Upper lobe of left lung (tissue), 6 donors: ENCODE results near the gene SDK2. TPM values are rescaled to one million over a fixed set of nuclear protein-coding genes. Genes with fewer than 3 reads are reported as not detected.
"Not testable (repeated sequence)": the region's sequence is repeated elsewhere in the genome, so short reads cannot be mapped to it uniquely, and the experiment has no call there.

Experiments
- ATAC-seq, 2 donors: fragments of 200-7000 bp; cut with Tn5 transposase; one replicate each; pipeline ENCODE4 v1.9.1; 2022; ENCODE audit warnings: mild to moderate bottlenecking in 2 of 2, moderate library complexity in 2 of 2; ENCODE audit not compliant: low FRiP score in 2 of 2
- DNase-seq, 2 donors: peaks; one replicate each; pipeline ENCODE4 v3.0.0-alpha.2; 2019 to 2020
- H3K27ac ChIP-seq, 4 donors: fragments of 200-600 bp; sonication (generic); one replicate each; pipeline ENCODE4 v1.5.1; 2016 to 2019
- H3K27me3 ChIP-seq, 4 donors: fragments of 200-600 bp; sonication (generic); one replicate each; pipeline ENCODE4 v1.5.1; 2017 to 2019
- H3K36me3 ChIP-seq, 4 donors: fragments of 200-600 bp; sonication (generic); one replicate each; pipeline ENCODE4 v1.5.1; 2016 to 2019
- H3K4me1 ChIP-seq, 4 donors: fragments of 200-600 bp; sonication (generic); one replicate each; pipeline ENCODE4 v1.5.1; 2018 to 2019
- H3K4me3 ChIP-seq, 4 donors: fragments of 200-600 bp; sonication (generic); one replicate each; pipeline ENCODE4 v1.5.1; 2017 to 2019; ENCODE audit warnings: mild to moderate bottlenecking in 2 of 4, moderate library complexity in 1 of 4
- H3K9me3 ChIP-seq, 4 donors: fragments of 200-600 bp; sonication (generic); one replicate each; pipeline ENCODE4 v1.5.1; 2018 to 2019
- EP300 ChIP-seq, 4 donors: sonication (generic); formaldehyde crosslinking; IDR thresholded peaks; one replicate each; pipeline ENCODE4 v1.5.1; 2017; ENCODE audit warnings: antibody characterized with exemption in 4 of 4, control low read depth in 2 of 4
- POLR2A ChIP-seq, 4 donors: fragments of 450-650 bp; IDR thresholded peaks; one replicate each; pipeline ENCODE4 v1.5.1; 2016 to 2017; ENCODE audit warnings: antibody characterized with exemption in 4 of 4, mild to moderate bottlenecking in 2 of 4
- POLR2AphosphoS5 ChIP-seq, 2 donors: sonication (generic); formaldehyde crosslinking; IDR thresholded peaks; one replicate each; pipeline ENCODE4 v1.5.1; 2017; ENCODE audit warnings: antibody characterized with exemption in 2 of 2
- WGBS, 2 donors: methylation state at CpG; one replicate each; pipeline ENCODE4 v1.1.5; 2017 to 2018; 5-methylcytosine and 5-hydroxymethylcytosine counted together
- total RNA-seq, 6 donors: library from RNA; depleted of rRNA in 4 of 6; stranded (reverse); fragments of >200 nt in 4 of 6; gene quantifications; one replicate each; pipeline versions ENCODE4 v1.1.0 to v1.2.1, GENCODE V29; 2016 to 2021
- TF ChIP-seq, protein P1 (sequence below), 6 experiments: fragments of 450-650 bp in 4 of 6; fragments of 200-600 bp in 2 of 6; sonication (generic) in 2 of 6; IDR thresholded peaks; one replicate each; pipeline ENCODE4 v1.5.1; 2016 to 2019; ENCODE audit warnings: antibody characterized with exemption in 6 of 6
- donor health status: DM: no; HTN: no; CAD: no; lungs with moderate emphysema.
- donor health status: DM: no; HTN: yes; CAD: no; lungs with severe emphysema.

Gene SDK2
- total RNA-seq, 6 donors from 2014 or later, result 1.2 to 7.3 (median 2.9) TPM

DNA sequence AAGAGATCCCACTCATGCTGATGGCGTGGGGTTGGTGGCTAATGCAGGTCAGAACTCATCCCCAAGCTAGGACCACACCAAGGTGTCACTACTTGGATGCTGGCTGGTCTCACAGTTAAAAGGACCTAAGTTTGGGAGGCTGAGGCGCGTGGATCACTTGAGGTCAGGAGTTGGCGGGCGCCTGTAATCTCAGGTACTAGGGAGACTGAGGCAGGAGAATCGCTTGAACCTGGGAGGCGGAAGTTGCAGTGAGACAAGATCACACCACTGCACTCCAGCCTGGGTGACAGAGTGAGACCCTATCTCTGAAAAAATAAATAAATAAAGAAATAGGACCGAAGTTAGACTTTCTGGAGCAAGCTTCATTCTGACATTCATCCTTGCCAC is 325.8 kb downstream of the SDK2 start:
- H3K9me3 ChIP-seq, result no peaks in the 10 kb centered on the region
- H3K36me3 ChIP-seq, result no peaks in the 10 kb centered on the region
- no peaks in the 10 kb centered on the region for H3K27me3 ChIP-seq
- no peak for DNase-seq
- peaks cover 0 to 3% (median 0%) of the 10 kb centered on the region in 4 donors for H3K4me1 ChIP-seq
- ATAC-seq, result no peak
- no peak overlapping the region for H3K27ac ChIP-seq
- no peak for TF ChIP-seq POLR2A (IDR thresholded peaks at IDR 0.05)
- no peak for TF ChIP-seq POLR2AphosphoS5 (IDR thresholded peaks at IDR 0.05)
- WGBS, 2 donors, result 93 to 96% methylated on average over 7 to 8 of the region's 8 CpGs
- H3K4me3 ChIP-seq, result no peak overlapping the region

DNA sequence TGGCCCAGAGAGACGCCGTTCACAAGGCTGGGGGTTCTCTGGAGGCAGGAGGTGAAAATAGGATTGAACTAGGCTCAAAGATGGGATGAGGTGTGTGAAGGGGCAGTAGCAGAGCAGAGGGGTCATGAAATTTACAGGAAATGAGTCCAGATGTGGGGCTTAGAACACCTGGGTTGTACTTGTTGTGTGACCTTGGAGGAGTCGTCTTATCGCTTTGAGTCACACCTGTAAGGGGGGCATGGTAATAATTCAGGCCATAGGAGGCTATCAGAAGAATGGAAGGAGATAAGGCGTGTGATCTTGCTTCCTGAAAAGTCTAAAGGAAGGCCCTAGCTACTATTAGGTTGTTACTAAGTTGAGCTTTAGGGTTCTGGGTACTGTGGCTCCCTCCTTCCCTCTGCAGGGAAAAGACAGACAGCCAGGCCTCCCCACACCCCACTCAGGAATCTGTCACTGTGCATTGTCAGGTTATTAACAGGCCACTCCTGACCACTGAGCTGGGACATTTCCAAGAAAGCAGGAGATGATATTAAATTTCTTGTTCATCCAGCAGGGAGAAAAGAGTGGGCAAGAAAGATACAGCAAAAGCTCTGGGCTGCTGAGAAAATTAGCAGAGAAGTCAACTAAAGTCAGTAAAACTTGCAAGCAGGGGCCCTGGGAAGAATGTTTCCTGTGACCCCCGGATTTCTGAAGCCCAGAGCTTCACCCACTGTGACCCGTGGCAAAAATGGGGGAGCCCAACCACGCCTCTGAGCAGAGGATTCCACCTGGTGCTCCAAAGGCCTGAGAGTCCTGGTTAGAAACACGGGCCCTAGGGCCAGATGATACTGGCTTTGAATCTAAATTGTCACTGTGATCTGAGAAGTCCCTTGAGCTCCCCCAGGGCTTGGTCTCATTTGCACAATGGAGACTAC is 326.5 kb downstream of the SDK2 start:
- TF ChIP-seq EP300 (IDR thresholded peaks at IDR 0.05) (no peak), POLR2AphosphoS5 (IDR thresholded peaks at IDR 0.05) (no peak), POLR2A (IDR thresholded peaks at IDR 0.05) (no peak)
- TF ChIP-seq, protein P1, sequence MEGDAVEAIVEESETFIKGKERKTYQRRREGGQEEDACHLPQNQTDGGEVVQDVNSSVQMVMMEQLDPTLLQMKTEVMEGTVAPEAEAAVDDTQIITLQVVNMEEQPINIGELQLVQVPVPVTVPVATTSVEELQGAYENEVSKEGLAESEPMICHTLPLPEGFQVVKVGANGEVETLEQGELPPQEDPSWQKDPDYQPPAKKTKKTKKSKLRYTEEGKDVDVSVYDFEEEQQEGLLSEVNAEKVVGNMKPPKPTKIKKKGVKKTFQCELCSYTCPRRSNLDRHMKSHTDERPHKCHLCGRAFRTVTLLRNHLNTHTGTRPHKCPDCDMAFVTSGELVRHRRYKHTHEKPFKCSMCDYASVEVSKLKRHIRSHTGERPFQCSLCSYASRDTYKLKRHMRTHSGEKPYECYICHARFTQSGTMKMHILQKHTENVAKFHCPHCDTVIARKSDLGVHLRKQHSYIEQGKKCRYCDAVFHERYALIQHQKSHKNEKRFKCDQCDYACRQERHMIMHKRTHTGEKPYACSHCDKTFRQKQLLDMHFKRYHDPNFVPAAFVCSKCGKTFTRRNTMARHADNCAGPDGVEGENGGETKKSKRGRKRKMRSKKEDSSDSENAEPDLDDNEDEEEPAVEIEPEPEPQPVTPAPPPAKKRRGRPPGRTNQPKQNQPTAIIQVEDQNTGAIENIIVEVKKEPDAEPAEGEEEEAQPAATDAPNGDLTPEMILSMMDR (IDR thresholded peaks at IDR 0.05), result no peak
- Histone ChIP-seq H3K36me3 (no peaks in the 10 kb centered on the region), H3K4me3 (no peak overlapping the region), H3K4me1 (peaks cover 0 to 3% (median 1%) of the 10 kb centered on the region in 4 donors), H3K27ac (no peak overlapping the region), H3K9me3 (no peaks in the 10 kb centered on the region), H3K27me3 (no peaks in the 10 kb centered on the region)
- ATAC-seq (no peak), DNase-seq (no peak)
- WGBS, 2 donors, result 77 to 82% methylated on average over 8 to 9 of the region's 9 CpGs

DNA sequence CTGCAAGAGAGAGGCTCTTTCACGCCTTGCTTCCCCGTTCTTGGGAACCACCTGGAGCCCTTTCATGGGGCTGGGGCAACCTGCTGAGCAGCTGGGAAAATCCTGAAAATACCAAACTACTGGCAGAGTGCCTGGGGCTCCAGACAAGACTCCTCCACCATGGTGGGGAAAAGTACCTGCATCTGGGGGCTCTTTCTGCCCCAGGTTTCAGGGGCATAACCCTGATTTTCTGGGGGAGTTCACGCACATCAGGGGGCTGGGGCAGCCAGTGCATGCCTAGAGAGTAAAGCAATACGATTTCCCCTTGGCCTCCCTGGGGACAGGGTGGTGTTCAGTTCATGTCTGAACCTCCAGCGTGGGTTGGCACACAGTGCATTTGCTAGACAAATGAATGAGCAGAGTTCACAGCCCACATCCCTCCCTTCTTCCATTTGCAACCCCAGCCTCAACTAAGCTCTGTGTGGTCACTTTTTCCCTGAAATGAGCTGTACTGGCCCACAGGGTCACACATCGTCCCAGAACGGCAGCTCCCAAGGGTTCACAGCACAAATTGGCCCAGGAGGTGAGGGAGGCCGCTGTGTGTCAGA is 327.2 kb downstream of the SDK2 start:
- ATAC-seq (no peak), DNase-seq (no peak)
- H3K27me3 ChIP-seq, result no peaks in the 10 kb centered on the region
- H3K9me3 ChIP-seq, result no peaks in the 10 kb centered on the region
- WGBS, 2 donors, result 70 to 86% methylated on average over 5 to 8 of the region's 8 CpGs
- peaks cover 6 to 8% (median 7%) of the 10 kb centered on the region in 4 donors for H3K4me1 ChIP-seq
- no peaks in the 10 kb centered on the region for H3K36me3 ChIP-seq
- TF ChIP-seq POLR2AphosphoS5 (IDR thresholded peaks at IDR 0.05) (no peak), EP300 (IDR thresholded peaks at IDR 0.05) (no peak)
- H3K4me3 ChIP-seq, result no peak overlapping the region
- no peak overlapping the region for H3K27ac ChIP-seq

DNA sequence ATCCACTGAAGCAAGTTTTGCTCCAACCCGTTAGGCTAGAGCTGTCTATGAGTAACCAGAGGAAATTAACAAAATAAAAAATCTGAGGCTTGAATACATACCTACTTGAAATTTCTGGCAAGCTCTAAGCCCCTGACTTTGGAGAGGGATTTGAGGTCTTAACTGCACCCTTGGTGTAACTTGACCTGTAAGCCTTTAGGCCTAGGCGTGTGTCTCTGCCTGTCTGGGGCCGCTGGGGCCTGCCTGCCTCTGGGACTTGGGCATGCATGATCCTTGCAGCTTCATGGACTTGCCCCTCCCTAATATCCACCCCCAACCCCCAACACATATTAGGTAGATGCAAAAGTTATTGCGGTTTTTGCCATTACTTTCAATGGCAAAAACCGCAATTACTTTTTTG is 328.8 kb downstream of the SDK2 start:
- Histone ChIP-seq H3K27ac (no peak overlapping the region), H3K9me3 (no peaks in the 10 kb centered on the region), H3K27me3 (no peaks in the 10 kb centered on the region), H3K4me3 (no peak overlapping the region), H3K36me3 (no peaks in the 10 kb centered on the region), H3K4me1 (peaks cover 6 to 8% (median 7%) of the 10 kb centered on the region in 4 donors)
- ATAC-seq, result no peak
- DNase-seq, result no peak
- 70 to 71% methylated on average over 4 of the region's 5 CpGs for WGBS, 2 donors
- TF ChIP-seq POLR2AphosphoS5 (IDR thresholded peaks at IDR 0.05) (no peak), POLR2A (IDR thresholded peaks at IDR 0.05) (no peak)
- TF ChIP-seq, protein P1 (IDR thresholded peaks at IDR 0.05), result no peak

DNA sequence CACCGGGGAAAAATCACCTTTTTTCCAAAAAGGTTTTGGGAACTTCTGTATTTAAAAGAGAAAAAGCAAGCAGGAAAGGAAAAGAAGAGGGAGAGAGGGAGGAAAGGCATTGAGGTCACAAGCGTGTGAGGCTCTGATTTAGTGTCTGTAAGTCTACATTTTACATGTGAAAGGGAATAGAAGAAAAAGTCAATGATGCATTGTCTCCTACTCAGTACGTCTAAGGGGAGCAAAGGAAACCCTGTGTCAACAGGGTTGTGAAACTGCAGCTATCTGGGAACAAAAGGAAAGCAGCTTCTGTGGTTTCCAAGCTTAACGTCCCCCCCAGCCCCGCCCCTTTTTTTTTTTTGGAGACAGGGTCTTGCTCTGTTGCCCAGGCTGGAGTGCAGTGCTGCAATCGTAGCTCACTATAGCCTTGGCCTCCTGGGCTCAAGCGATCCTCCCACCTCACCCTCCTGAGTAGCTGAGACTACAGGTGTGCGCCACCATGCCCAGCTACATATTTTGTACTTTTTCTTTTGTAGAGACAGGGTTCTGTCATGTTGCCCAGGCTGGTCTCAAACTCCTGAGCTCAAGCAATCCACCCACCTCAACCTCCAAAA is 330.6 kb downstream of the SDK2 start:
- H3K36me3 ChIP-seq, result no peaks in the 10 kb centered on the region
- TF ChIP-seq EP300 (IDR thresholded peaks at IDR 0.05), result no peak

DNA sequence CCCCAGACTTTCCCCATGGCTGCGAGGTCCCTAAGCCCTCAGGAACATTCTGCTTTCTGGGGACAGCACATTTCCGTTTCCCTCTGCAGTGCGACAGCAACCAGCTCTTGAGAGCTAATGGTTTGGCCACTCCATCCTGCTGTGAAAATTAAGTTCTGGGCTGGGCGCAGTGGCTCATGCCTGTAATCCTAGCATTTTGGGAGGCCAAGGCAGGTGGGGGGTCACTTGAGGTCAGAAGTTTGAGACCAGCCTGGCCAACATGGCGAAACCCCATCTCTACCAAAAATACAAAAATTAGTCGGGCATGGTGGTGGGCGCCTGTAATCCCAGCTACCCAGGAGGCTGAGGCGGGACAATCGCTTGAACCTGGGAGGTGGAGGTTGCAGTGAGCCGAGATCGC is 331.4 kb downstream of the SDK2 start:
- not testable (repeated sequence) for H3K4me3 ChIP-seq, ATAC-seq, H3K27me3 ChIP-seq, DNase-seq, H3K36me3 ChIP-seq, H3K9me3 ChIP-seq
- 82 to 84% methylated on average over 11 of the region's 11 CpGs for WGBS, 2 donors
- peaks cover 25 to 34% (median 27%) of the 10 kb centered on the region in 4 donors for H3K4me1 ChIP-seq
- H3K27ac ChIP-seq, result peak overlapping the region in 2 of 4 donors; percentile 97 to 100

More for the DNA sequence above, 330.6 kb downstream of the SDK2 start:
- Histone ChIP-seq H3K4me1 (peaks cover 21 to 27% (median 24%) of the 10 kb centered on the region in 4 donors), H3K27me3 (no peaks in the 10 kb centered on the region), H3K4me3 (no peak overlapping the region), H3K9me3 (no peaks in the 10 kb centered on the region), H3K27ac (no peak overlapping the region)
- 72 to 76% methylated on average over 8 of the region's 8 CpGs for WGBS, 2 donors
- DNase-seq (no peak), ATAC-seq (no peak)
